Hindlimb muscle (tissue), 1 donor: ENCODE results near the gene GRID1. TPM values are rescaled to one million over a fixed set of nuclear protein-coding genes. Genes with fewer than 3 reads are reported as not detected.
A peak's percentile ranks its signal among the peaks of the same experiment; 100 is the strongest.
"Not testable (repeated sequence)": the region's sequence is repeated elsewhere in the genome, so short reads cannot be mapped to it uniquely, and the experiment has no call there.

Source experiments
- DNase-seq: peaks from one replicate; pipeline ENCODE4 v3.0.0-alpha.2; 2013
- polyA plus RNA-seq: library from polyadenylated mRNA; unstranded; fragments of 120-200 nt; gene quantifications from one replicate; pipeline ENCODE4 v1.2.1, GENCODE V29; 2013; ENCODE audit not compliant: insufficient read length

Gene GRID1
- polyA plus RNA-seq, 1 donor = 3.0 TPM

GRCh38 chr10:85787393-85787792 lies 579.2 kb downstream of the GRID1 start:
- DNase-seq = no peak

DNA sequence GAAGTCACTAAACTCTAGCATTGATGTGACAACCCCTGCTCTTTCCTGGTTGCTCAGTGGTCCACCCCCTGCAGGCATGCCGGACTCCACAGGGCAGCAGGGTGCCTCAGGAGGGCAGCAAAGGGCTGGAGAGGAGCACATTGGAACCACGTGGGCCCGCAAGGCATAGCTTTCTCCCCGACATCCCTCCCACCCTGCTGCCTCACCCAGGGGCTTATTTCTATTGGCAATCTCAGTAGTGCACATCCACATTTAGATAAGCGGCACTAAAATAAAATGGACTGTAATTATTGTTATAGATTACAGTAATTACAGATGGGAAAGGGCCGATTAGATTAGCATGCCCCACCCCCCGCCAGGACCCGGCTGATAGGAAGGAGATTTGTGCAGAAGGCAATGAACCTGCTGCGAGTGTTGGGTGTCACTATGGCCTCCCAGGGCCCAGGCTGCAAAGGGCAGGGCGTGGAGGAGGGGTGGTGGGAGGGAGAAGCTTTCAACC lies 580.1 kb downstream of the GRID1 start:
- DNase-seq = no peak

GRCh38 chr10:85784792-85785191 lies 581.8 kb downstream of the GRID1 start:
- DNase-seq = no peak

GRCh38 chr10:85781404-85781803 lies 585.2 kb downstream of the GRID1 start:
- no peak for DNase-seq

DNA sequence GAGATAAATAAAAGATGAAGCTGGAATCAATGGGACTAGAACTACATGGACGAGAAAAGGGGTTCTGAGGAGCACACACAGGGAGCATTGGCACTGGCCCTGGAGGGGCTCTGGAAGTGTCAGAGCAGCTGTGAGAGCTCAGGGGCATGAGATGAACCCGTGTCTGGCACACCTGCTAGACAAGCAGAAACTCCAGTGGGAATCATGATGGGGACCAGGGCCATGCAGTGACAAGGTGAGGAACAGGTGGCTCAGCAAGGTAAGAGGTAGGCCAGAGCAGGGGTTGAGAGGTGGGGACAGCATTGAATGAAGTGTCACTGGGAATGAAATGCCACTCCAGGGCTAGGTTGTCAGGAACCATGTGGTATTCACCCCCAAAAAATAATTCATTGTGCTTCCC lies 588.5 kb downstream of the GRID1 start:
- no peak for DNase-seq

GRCh38 chr10:85767891-85768290 lies 598.7 kb downstream of the GRID1 start:
- peak; percentile 73 for DNase-seq

GRCh38 chr10:85764108-85764507 lies 602.5 kb downstream of the GRID1 start:
- no peak for DNase-seq

- no peak for DNase-seq
These were observed 604.6 kb downstream of the GRID1 start for GRCh38 chr10:85761906-85762445.

GRCh38 chr10:85741626-85742300 lies 624.8 kb downstream of the GRID1 start:
- no peak for DNase-seq

DNA sequence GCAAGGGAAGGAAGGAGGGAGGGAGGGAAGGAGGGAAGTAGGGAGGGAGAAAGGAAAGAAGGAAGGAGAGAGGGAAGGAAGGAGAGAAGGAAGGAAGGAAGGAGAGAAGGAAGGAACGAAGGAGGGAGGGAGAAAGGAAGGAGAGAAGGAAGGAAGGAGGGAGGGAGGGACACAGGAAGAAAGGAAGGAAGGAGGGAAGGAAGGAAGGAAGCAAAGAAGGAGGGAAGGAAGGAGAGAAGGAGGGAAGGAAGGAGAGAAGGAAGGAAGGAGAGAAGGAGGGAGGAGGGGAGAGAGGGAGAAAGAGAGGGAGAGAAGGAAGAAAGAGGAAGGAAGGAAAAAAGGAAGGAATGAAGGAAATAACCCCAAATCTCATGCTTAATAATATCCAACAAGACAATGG lies 630.6 kb downstream of the GRID1 start:
- DNase-seq = no peak

GRCh38 chr10:85734791-85735190 lies 631.8 kb downstream of the GRID1 start:
- no peak for DNase-seq

GRCh38 chr10:85724215-85724614 lies 642.4 kb downstream of the GRID1 start:
- no peak for DNase-seq

DNA sequence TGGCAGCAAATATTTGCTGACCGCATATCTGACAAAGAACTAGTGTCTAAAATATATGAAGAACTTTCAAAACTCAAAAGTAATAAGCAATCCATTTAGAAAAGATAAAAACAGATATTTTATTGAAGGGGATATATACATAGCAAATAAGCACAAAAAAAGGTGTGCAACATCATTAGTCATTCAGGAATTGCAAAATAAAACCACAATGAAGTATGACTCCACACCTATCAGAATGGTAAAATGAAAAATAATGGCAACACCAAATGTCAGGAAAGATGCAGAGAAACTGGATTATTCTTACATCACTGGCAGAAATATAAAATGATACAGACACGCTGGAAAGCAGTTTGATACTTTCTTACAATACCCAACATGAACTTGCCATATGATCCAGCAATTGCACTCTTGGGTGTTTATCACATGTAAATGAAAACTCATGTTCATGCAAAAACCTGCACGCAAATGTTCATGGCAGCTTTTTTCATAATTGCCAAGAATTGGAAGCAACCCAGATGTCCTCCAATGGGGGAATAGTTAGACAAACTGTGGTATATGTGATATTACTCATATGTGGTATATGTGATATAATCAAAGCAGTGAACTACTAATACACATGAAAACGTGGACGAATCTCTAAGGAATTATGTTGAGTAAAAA lies 645.5 kb downstream of the GRID1 start:
- DNase-seq = no peak

DNA sequence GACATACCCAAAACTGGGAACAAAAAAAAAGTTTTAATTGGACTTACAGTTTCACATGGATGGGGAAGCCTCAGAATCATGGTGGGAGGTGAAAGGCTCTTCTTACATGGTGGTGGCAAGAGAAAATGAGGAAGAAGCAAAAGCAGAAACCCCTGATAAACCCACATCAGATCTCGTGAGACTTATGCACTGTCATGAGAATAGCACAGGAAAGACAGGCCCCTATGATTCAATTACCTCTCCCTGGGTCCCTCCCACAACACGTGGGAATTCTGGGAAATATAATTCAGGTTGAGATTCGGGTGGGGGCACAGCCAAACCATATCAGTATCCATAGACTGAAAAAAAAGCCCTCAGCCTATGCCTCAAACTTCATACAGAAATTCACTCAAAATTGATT lies 647.2 kb downstream of the GRID1 start:
- no peak for DNase-seq

GRCh38 chr10:85713885-85714284 lies 652.7 kb downstream of the GRID1 start:
- no peak for DNase-seq

DNA sequence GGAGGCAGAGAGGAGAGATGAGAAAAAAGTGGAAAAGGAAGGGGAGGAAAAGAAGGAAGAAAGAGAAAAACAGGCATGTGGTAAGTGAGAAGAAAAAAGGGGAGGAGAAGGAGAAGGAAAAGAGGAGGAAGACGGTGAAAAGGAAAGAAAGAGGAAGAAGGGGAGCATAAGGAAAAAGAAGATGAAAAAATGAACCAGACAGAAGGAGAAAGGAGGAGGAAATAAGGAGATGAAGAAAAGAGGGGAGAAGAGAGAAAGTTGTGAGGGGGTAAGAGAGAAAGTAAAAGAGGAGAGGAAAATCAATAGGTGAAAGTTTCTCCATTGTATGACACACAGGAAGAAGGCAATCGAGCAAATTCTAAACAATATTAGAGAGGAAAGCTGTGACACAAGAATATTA lies 663.8 kb downstream of the GRID1 start:
- no peak for DNase-seq

DNA sequence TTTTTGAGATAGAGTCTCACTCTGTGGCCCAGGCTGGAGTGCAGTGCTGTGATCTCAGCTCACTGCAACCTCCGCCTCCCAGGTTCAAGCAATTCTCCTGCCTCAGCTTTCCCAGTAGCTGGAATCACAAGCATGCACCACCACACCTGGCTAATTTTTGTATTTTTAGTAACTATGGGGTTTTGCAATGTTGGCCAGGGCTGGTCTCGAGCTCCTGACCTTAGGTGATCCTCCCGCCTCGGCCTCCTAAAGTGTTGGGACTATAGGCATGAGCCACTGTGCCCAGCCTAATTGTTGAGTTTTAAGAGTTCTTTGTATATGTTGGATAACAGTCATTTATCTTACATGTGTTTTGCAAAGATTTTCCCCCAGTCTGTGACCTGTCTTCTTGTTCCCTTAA lies 667.5 kb downstream of the GRID1 start:
- not testable (repeated sequence) for DNase-seq

- no peak for DNase-seq
These were observed 669.7 kb downstream of the GRID1 start for GRCh38 chr10:85696893-85697292.

GRCh38 chr10:85682621-85683020 lies 684.0 kb downstream of the GRID1 start:
- no peak for DNase-seq

GRCh38 chr10:85679710-85680109 lies 686.9 kb downstream of the GRID1 start:
- no peak for DNase-seq

DNA sequence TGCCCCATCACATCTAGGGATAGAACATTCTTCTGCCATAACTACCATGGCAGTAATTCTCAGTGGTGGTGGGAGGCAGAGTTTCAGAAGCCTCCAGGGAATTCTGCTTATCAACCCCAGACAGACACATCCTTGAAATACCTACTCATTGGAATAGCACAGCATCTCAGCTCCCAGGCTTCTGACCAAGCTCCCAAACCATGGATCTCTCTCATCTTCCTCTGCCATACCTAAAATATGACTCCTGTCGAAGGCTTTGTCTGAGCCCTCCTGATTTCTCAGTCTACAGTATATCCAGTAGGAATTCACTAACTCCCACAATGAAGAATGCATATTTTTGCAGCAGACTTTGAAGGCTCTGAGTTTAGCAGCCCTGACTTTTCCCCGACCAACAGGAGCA lies 687.5 kb downstream of the GRID1 start:
- no peak for DNase-seq

DNA sequence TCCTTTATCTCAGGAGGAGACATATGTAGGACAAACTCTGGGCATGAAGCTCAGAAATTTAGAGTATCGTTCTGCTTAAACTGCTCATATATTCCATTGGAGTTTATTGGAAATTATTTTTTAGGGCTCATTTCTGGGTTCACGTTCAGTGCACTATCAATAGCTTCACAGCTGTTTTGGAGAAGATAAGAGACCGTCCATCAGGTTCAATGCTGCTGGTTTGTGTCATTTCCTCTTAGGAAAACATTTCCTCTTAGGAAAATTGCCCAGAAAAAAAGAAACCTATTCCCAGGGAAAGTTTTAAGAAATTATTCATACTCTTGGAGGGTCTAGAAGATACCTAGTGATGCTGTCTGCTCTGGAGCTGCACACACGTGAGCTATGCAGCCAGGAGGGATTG lies 691.7 kb downstream of the GRID1 start:
- no peak for DNase-seq

- no peak for DNase-seq
These were observed 693.3 kb downstream of the GRID1 start for GRCh38 chr10:85673270-85673669.

DNA sequence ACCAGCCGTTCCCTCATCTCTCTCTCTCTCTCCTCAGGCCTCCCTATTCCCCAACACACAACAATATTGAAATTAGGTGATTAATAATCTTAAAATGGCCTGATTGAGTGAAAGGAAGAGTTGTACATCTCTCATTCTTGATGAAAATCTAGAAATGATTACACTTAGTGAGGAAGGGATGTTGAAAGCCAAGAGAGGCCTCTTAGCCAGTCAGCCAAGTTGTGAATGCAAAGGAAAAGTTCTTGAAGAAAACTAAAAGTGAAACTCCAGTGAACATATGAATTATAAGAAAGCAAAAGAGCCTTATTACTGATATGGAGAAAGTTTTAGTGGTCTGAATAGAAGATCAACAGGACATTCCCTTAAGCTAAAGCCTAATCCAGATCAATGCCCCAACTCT lies 695.1 kb downstream of the GRID1 start:
- DNase-seq = no peak
